ENCODE data around the gene COG4.

The COG4 gene

DNA sequence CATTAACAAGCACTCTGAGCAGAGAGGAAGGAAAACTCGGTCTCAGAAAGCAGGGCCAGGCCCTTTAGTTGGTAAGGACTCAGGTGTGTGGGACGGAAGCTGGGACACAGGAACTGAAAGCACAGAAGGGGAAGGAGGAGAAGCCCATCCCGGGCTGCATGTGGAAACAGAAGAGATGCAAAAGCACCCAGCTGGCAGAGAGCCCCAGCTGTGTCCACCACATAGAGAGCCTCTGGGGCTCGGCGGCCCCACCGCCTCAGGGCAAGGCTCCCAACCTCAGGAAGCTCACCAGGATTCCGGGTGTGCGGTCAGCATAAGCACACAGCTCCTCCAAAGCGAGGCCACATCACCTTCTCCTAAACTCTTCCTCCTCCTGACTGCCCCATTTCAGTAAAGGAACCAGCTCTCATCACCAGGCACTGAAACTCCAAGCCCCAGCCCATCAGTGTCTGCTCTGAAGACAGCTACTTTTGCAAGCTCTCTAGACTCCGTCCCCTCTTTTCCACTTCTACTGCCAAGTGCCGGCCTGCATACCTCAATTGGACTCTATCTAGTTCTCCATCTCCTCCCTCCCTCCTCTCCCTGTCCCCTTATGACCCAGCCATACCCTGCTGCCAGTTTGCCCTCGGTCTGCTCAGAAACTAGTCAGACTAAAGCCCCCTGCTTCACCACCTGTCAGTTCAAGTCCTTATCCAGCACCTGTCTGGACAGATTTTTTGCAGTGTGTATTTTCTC is 90.5 kb downstream of the COG4 start:
- no peak for DNase-seq (ENCODE audit: low spot score)

DNA sequence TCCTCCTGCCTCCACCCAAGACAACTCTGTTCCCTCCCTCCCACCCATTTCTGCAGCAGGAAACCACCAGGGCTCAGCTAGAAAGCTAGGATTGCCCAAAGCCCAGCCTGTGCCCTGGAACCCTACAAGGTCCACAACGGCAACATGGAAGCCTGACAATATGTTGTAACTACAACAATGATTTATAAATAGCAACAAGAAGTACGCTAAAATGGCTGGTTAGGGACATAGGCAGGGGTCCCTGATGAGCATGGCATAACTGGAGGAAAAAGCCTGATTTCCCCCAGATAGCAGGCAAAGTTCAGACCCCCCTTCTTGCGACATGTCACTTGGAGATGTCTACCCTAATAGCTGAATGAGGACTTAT is 91.0 kb downstream of the COG4 start:
- DNase-seq (ENCODE audit: low spot score), result no peak

DNA sequence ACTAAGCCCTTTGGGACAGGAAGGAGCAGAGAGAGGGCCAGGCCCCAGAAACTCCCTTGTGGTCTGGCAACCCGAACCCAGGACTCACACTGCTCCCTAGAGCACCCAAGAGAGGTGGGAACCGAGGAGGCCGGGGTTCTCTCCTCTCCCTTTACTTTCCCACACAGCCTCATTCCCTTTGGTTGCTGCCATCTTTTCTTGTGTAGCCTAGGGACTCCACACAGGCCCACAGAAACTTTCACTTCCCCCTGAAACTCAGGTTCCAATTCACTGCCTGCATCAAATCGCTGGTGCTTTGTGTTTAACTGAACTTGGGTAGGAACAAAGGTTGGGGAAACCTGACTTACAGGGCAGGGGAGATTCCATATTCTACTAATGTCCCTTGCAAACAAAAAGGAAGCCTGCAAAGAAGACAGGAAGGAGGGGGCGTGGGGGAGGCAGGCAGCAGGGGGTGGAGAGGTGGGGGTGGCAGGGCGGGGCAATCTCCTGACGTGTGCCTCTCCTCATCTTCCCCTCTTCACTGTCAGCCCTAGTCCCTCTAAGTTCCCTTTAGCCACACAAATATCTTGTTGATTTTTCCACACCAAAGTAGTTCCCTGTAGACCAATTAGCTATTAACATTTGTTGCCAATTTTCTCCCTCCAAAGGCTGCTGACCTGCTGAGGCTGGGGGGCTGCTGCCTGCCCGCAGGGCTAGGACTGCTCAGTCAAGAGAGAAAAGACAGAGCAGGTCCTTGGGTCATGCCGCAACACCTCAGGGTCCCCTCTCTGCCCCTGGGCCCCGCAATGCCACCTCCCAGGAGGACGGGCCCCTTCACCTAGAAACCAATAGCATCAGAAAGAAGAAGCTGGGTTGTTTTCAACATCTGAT is 92.5 kb downstream of the COG4 start:
- DNase-seq (ENCODE audit: low spot score), result peak; percentile 75
